Measurements from ENCODE around the gene SYNDIG1L.

SYNDIG1L gene

DNA sequence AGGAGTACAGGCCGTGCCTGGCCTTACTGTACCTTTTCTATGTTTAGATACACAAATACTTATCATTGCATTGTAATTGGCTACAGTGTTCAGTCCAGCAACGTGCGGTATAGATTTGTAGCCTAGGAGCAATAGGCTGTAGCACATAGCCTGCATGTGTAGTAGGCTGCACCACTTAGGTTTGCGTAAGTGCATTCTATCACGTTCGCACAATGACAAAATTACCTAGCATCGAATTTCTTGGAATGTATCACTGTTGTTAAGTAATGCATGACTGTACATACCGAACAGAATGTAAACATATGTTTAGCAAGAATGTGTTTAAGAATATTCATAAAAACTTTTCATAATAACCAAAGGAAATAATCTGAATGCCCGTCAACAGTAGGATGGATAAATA is 45.8 kb downstream of the SYNDIG1L start:
- no peak overlapping the region for H3K4me3 ChIP-seq (ENCODE audit: low read length)
- DNase-seq (ENCODE audit: low read depth, low spot score) = no peak

DNA sequence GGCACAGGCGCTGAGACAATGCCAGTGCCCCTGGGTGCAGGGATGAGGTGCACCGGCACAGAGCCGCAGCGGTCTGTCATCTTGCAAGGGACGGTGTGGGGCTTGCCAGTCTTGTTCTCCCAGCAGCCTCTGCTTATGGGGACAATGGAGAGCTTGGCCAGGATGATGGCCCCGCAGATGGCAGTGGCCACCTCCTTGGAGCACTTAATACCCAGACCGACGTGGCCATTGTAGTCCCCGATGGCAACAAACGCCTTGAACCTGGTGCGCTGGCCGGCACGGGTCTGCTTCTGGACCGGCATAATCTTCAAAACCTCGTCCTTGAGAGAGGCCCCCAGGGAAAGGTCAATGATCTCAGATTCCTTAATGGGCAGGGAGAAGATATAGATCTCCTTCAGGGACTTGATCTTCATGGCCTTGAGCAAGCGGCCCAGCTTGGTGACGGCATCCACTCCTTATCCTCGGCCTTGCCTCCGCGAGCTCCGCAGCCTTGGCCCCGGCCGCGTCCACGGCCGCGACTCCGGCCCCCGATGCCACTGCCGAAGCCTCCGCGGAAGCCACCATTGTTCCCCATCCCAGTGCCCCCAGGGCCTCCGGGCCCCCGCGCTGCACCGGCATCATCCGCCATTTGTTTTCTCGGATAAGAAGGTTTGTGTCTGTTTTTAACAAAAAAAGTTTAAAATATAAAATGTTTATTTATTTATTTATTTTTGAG is 47.9 kb downstream of the SYNDIG1L start:
- no peak for DNase-seq (ENCODE audit: low read depth, low spot score)
- H3K4me3 ChIP-seq (ENCODE audit: low read length) = no peak overlapping the region

DNA sequence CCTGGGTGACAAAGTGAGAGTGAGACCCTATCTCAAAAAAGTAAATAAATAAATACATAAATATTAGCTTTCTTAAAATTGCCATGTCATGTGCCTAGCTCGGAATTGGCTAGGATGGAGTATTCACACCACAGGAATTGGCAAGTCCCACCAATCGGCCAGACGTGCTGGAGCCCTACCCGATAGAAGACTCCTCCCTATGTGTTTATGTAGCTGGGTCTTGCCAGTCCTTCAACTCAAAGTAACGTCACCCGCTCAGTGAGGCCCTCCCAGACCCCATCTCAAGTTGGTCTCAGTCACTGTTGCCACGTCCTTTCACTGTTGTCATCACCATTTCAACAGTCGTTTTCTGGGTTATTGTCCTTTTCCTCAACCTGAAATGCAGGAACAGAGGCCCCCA is 57.6 kb downstream of the SYNDIG1L start:
- DNase-seq (ENCODE audit: low read depth, low spot score) = no peak

DNA sequence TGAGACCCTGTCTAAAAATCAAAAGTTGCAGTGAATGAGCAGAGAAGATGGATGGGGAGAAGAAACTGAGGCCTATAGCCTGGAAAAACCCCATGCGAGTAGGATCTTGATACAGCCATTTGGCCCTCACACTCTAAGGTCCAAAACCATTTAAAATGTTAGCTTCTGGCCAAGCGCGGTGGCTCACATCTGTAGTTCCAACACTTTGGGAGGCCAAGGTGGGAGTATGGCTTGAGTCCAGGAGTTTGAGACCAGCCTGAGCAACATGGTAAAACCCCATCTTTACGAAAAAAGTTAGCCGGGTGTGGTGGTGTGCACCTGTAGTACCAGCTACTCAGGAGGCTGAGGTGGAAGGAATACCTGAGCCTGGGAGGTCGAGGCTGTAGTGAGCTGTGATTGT is 58.0 kb downstream of the SYNDIG1L start:
- H3K4me3 ChIP-seq (ENCODE audit: low read length) = no peak overlapping the region
- DNase-seq (ENCODE audit: low read depth, low spot score) = no peak

More for the DNA sequence above, 57.6 kb downstream of the SYNDIG1L start:
- no peak overlapping the region for H3K4me3 ChIP-seq (ENCODE audit: low read length)

DNA sequence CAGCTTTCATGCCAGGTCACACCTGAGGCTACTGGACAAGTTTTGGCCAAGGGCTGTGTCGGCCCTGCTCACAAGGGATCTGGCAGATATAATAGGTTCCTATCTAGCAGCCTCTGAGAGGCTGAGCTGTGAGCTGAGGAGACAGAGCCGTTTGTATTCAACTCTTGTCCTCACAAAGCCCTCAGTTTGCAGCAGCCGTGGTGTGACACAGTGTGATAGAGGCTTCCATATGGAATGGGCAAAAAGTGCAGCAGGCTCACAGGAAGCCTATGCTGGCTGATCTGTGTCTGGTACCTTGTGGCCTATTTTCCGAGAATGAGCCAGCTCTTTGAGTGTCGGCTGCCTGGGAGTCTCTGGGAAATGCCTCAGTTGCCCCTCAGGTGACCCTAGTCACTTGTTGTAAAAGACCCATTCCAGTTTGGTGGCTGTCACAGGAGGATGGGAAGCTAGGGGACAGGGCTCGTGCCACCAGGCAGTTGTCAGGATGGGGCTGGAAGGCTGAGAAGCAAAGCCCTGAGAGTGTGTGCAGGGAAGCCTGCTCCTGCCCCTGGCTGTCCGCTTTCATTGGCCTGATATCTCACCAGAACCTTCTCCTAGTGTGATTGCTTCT is 61.6 kb downstream of the SYNDIG1L start:
- DNase-seq (ENCODE audit: low read depth, low spot score) = no peak
- no peak overlapping the region for H3K4me3 ChIP-seq (ENCODE audit: low read length)

DNA sequence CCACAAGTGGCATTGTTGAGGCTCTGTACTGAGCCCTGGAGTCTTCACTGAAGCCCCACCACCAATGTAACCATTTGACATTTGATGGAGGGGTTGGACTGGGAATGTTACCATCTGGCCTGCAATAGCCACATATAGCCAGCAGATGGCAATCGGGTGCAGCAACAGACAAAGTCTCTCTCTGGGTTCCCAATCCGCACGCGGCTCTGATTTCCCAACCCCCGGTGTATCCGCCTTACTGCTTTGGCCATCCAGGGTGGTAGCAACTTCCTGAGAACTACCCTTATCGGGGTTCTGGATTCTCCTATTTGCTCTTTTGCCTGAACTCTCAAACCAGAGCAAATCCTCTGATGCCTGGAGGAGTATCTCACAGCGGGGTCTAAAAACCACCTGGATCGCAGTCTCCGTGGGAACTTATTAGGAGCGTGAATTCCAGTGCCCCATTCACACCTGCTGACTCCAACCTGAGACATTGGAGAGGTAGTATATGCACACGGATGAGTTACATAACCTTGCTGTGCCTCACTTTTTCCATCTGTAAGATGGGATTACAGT is 63.6 kb downstream of the SYNDIG1L start:
- H3K4me3 ChIP-seq (ENCODE audit: low read length) = no peak overlapping the region
- peak; percentile 46 for DNase-seq (ENCODE audit: low read depth, low spot score)

DNA sequence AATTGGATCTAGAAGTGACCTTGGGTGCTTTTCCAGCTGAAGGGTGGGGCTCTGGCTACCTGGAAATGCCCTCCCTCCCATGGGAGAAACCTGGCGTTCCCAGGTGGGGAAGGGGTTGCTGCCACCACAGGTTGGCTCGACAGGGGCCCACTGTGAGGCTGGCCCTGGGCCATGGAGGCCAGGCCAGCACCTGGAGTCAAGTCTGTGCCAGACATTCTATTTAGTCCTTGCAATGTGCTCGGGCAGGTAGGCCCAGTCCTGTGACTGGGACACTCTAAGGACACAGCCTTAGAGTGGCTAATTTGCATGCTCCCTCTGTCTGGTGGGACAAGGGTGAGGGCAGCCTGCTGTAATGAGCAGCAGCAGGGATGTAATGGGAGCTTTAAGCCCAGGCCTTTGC is 65.8 kb downstream of the SYNDIG1L start:
- no peak for DNase-seq (ENCODE audit: low read depth, low spot score)
- H3K4me3 ChIP-seq (ENCODE audit: low read length) = no peak overlapping the region

DNA sequence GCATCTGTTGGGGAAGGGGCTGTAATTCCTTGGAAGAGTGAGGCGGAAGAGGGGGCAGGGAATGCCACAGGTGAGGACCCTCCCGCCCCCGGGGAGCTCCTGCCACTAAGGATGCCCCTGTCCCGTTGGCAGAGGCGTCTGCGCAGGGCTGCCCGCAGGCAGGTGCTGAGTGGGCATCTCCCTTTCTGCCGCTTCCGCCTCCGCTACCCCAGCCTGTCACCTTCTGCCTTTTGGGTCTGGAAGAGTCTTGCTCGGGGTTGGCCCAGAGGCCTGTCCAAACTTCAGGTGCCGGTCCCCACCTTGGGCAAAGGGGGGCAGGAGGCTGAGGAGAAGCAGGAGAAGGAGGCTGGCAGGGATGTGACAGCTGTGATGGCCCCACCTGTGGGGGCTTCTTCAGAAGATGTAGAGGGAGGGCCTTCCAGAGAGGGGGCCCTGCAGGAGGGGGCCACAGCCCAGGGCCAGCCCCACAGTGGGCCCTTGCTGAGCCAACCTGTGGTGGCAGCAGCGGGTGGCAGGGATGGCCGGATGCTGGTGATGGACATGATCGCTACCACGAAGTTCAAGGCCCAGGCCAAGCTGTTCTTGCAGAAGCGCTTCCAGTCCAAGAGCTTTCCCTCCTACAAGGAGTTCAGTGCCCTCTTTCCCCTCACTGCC is 67.7 kb downstream of the SYNDIG1L start:
- no peak for DNase-seq (ENCODE audit: low read depth, low spot score)
- H3K4me3 ChIP-seq (ENCODE audit: low read length) = no peak overlapping the region

DNA sequence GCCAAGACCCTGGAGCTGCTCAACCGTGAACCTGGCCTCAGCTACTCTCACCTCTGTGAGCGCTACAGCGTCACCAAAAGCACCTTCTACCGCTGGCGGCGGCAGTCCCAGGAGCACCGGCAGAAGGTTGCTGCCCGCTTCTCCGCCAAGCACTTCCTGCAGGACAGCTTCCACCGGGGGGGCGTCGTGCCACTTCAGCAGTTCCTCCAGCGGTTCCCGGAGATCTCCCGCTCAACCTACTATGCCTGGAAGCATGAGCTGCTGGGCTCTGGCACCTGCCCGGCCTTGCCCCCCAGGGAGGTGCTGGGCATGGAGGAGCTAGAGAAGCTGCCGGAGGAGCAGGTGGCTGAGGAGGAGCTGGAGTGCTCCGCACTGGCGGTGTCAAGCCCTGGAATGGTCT is 68.4 kb downstream of the SYNDIG1L start:
- H3K4me3 ChIP-seq (ENCODE audit: low read length) = no peak overlapping the region
- no peak for DNase-seq (ENCODE audit: low read depth, low spot score)

DNA sequence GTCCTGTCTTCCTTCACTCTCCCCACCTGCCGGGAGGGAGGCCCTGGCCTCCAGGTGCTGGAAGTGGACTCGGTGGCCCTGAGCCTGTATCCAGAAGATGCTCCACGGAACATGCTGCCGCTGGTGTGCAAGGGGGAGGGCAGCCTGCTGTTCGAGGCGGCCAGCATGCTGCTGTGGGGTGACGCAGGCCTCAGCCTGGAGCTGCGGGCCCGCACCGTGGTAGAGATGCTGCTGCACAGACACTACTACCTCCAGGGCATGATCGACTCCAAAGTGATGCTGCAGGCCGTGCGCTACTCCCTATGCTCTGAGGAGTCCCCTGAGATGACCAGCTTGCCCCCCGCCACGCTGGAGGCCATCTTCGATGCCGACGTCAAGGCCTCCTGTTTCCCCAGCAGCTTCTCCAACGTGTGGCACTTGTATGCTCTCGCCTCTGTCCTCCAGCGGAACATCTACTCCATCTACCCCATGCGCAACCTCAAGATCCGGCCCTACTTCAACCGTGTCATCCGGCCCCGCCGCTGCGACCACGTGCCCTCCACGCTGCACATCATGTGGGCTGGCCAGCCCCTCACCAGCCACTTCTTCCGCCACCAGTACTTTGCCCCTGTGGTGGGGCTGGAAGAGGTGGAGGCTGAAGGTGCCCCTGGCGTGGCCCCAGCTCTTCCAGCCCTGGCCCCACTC is 69.0 kb downstream of the SYNDIG1L start:
- no peak for DNase-seq (ENCODE audit: low read depth, low spot score)
- H3K4me3 ChIP-seq (ENCODE audit: low read length) = no peak overlapping the region
